CD4-positive, alpha-beta T cell treated with Interleukin-1 beta for 1 hour (primary cell): ENCODE data around the gene EFNA2.
A peak's percentile ranks its signal among the peaks of the same experiment; 100 is the strongest.
"Not testable (repeated sequence)": the region's sequence is repeated elsewhere in the genome, so short reads cannot be mapped to it uniquely, and the experiment has no call there.

Source experiments
- DNase-seq, 2 donors: peaks; one replicate each; pipeline ENCODE4 v3.0.0-alpha.2; 2020 to 2022

Gene EFNA2

DNA sequence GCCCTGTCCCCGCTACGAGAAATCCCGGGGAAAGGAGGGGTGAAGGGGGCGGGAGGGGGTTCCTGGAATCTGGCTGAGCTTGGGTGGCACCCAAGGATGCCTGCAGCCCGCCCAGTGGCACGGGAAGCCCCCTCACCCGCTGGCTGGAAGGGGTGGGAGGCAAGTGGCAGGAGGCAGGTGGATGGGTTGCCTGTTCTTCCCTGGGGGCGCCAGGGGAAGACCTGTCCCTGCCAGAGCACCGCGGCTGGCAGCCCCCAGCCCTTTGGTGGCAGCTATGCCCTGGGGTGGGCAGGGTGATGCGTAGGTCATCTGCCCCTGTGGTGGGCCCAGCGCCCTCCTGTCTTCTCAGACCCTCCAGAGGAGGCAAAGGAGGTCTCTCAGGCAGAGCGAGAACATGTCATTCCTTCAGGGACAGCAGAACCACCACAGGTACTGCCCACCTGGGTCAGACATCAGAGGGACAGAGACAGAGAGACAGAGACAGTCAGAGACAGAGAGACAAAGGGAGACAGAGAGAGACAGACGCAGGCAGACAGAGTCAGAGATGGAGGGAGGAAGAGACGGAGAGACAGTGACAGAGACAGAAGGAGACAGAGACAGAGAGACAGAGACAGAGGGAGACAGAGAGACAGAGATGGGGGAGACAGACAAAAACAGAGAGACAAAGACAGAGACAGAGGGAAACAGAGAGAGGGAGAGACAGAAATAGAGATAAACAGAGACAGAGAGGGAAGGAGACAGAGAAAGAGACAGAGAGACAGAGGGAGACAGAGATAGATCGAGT lies 36.7 kb downstream of the EFNA2 start:
- DNase-seq = no peak

DNA sequence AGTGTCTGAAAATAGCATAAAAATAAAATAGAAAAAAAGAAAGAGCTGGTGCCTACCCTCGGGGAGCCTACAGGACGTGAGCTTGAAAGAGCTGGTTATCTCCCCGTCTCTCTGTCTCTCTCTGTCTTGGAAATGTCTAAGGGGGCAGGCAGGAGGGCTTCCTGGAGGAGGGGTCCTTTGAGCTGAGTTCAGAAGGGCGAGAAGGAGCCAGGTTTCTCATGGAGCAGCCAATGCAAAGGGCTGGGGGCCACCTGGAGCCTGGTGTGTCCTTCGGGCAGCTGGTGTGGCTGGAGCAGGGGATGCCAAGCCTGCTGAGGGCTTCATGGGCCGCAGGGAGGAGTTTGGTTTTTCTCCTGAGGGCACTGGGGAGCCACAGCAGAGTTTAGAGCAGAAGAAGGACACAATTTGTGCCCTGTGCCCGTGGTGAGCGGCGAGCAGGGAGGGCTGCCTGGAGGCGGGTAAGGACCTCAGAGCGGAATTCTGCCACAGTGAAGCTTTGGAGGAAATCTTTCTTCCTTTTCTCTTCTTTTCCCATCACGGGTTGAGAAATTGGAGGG lies 38.7 kb downstream of the EFNA2 start:
- DNase-seq = no peak

DNA sequence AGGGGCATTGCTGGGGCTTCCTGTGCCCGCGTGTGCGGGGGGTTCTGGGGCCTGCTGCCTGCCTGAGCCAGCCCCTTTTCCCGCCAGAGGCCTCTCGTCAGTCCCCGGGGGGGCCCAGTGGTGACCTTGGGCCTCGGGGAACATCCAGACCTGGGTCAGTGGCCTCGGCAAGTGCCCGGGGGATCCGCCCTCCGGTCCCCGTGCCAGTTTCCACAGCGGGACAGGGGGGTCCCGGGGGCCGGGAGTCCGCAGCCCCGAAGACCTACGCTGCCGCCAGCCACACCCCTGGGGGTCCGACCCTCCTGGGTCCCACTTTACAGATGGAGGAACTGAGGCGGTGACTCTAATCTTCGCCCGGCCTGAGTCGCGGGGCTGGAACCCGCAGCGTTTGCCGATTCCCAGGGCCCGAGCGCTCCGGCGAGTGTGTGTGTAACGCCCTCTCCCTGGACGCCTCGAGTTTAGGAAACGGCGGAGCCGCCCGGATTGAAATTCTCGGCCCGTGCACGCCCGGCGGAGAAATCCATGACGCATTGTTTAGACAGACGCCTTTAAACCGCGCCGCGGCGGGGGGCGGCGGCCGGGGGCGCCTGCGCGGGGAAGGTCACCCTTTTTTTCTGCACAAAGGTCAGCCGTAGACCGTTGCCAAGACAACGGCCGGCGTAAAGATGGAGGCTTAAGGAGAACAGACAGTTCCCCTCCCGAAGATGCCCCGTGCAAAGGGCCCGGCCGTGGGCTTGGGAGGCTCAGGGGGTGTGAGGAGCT lies 39.3 kb downstream of the EFNA2 start:
- peak in 1 of 2 donors; percentile 29 for DNase-seq

DNA sequence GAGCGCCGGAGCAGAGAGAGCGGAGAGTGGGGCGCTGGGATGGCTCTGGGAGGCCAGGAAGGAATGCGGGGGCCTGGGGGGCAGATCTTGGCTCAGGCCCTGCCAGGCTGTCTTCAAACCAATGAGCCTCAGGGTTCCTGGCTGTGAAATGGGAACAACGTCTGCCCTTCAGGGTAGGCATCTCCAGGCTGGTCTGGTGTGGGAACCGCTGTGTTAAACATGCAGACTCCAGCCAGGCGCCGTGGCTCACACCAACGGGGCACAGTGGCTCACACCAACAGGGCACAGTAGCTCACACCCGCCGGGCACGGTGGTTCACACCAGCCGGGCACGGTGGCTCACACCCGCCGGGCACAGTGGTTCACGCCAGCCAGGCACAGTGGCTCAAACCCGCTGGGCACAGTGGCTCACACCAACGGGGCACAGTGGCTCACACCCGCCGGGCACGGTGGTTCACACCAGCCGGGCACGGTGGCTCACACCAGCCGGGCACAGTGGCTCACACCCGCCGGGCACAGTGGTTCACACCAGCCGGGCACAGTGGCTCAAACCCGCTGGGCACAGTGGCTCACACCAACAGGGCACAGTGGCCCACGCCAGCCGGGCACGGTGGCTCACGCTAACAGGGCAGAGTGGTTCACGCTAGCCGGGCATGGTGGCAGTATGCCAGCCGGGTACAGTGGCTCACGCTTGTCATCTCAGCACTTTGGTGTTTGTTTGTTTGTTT lies 40.1 kb downstream of the EFNA2 start:
- no peak for DNase-seq

DNA sequence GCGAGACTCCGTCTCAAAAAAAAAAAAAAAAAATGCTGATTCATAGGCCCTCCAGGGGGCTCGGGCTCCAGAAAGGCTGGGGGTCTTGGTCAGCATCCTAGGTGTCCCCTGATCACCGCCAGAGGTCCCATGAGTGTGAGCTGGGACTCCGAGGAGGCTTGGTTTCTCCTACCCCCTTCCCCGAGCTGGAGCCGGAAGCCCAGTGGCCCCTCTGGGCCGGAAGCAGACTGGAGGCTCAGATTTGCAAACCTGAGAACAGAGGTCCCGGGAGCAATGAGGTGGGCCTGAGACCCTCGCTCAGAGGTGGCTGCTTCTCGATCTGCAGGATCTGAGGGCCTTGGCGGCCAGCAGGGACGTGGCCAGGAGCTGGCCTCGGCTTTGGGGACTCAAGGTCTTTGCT lies 41.5 kb downstream of the EFNA2 start:
- DNase-seq = no peak

DNA sequence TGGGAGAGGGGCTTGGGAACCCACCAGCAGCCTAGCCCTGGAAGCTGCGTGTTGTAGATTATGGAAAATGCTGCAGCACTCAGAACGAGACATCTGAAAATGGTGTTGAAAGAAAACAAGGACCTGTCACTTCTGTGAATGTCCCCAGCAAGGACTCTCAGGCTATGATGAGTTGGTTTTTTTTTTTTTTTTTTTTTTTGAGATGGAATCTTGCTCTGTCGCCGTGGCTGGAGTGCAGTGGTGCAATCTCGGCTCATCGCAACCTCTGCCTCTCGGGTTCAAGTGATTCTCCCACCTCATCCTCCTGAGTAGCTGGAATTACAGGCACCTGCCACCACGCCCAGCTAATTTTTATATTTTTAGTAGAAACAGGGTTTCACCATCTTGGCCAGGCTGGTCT lies 46.5 kb downstream of the EFNA2 start:
- not testable (repeated sequence) for DNase-seq

DNA sequence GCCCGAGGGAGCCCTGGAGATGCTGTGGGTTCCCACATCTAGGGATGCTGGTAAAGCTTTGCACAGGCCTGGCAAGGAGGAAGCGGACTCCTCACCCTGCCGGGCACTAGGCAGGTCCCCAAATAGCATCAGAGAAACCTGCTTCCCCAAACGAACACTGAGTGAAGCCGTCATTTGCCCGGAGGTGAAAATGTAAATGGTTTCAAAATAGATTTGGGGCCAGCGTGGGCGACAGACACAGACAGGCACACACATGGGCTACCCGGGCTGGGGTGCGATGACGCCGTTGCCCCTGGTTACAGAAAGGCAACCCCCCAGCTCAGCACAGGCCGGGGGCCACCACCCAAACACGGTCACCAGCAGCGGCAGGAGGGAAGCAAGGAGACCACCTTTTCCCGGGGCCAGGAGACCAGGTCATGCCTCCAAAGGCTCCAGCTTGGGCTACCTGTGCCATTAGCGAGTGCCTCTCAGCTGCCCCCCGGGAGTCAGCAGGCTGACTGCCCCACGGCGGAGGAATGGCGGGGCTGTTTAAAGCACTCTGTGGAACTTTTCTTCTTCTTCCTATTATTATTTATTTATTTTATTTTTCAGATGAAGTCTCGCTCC lies 50.5 kb downstream of the EFNA2 start:
- no peak for DNase-seq

DNA sequence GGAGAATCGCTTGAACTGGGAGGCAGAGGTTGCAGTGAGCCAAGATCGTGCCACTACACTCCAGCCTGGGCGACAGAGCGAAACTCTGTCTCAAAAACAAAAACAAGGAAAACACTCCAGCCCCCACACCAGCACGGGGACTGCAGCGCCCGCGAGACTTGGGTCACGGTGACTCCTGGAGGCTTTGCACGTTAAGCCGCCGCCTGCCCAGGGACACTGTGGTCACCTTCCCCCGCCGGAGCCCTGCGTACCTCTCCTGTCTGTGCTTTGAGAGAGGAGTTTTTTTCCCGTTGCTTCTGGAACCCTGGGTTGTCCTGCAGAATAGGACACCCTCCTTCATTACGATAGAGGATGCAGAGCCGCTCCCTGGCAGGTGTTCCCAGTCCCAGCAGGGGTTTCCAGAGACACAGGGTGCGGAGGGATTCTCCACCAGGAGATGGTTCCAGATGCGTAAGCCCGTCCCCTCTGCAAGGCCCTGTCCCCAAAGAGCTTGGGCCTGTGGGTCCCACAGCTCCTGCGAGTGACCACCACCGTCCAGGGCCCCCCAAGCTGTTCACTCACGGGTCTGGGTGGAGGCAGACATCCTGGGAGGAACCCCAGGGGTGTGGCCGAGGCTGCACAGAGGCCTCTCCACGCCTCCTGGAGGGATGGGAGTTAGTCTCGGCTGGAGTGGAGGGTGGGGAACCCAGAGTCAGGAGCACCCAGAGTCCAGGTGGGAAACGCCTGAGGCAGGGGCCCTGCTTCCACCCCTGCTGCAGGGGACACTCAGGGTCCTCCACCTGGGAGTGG lies 55.2 kb downstream of the EFNA2 start:
- no peak for DNase-seq

DNA sequence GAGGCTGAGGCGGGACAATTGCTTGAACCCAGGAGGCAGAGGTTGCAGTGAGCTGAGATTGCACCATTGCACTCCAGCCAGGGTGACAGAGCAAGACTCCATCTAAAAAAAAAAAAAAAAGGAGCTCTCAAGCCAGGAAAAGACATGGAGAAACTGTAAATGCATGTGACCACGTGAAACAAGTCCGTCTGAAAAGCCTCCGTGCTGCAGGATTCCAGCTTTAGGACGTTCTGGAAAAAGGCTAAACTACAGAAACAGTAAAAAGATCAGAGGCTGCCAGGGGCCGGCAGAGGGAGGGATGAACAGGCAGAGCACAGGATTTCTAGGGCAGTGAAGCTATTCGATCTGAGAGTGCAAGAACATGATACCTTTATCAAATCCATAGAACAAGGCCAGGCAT lies 57.4 kb downstream of the EFNA2 start:
- no peak for DNase-seq

DNA sequence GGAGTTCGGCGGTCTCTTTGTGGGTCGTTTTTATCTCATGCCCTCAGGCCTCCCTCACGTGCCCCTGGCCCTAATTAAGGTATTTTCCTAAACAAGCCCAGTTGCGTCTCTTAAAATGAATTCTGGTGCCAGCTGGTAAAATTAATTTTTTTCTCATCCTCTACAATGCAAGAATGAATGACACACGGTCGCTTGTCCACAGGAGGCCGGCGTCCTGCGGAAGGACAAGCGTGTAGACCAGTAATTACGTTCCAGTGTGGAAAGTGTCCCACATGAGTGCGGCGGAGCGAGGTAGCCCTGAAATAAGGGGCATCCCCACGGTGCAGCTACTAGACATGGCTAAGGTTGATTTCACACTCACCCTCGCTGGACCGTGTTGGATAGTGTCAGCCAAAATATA lies 63.5 kb downstream of the EFNA2 start:
- no peak for DNase-seq

DNA sequence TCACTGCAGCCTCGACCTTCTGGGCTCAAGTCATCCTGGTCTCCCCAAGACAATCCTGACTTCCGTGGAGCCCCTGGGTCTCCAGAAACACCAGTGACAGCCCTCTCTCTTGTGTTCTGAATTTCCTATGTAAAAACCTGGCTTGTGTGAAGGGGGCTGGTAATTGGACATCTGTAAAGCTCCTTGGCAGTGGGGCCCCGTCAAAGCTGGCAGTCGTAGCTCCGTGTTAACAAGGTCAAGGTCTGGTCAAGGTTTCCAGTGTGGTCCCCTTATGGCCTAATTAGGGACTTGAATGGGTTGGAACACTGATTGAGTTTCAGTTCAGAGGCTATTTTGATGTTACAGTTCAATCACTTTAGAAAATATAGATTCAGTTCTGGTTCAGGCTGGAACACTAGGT lies 65.2 kb downstream of the EFNA2 start:
- DNase-seq = no peak
